GM21447 (cell line): Measurements from ENCODE around the gene SPACA4.

Experiments
- ATAC-seq: cut with Tn5 transposase; IDR thresholded peaks from one replicate; pipeline ENCODE4 v1.9.1; 2021; ENCODE audit not compliant: unreplicated experiment

The SPACA4 gene

DNA sequence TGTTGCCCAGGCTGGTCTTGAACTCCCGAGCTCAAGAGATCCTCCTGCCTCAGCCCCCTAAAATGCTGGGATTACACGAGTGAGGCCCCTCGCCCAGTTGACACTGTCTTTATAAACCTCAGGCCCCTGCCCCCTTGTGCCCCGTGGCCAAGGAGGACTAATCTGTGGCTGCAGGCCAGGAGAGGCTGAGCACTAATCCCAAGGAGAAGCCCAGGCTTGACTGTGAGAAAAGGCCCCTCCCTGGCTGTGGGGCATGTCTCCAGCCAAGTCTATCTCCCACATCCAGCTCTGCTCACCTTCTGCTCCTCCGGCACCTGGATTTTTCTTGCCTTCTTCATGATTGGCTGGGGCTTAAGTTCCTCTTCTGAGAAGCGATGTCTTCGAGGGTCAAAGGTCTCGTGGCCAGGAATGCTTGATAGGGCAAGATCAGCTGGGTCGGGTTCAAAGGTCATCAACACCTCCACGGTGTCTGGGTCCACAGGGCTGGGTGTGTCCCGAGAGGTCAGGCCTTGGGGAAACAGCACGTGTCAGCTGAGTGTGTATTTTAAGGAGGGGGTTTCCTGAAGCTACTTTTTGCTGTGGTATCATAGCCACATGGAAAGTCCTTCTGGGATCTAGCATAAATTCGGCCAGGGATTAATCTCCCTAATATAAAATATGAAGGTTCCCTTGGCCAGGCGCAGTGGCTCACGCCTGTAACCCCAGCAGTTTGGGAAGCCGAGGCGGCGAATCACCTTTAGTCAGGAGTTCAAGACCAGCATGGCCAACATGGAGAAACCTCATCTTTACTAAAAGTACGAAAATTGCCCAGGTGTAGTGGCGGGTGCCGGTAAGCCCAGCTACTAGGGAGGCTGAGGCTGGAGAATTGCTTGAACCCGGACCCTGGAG is 26.9 kb downstream of the SPACA4 start:
- ATAC-seq = no peak

DNA sequence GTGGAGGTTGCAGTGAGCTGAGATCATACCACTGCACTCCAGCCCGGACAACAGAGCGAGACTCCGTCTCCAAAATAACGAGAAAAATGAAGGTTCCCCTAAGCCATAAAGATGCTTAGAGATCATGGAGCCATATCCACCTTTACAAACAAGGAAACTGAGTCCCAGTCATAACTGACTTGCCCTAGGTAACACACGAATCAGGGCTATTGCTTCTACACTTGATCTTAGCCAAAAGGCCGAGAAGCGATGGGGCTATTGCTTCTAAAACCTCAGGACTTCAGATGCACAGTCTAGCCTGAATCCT is 27.4 kb downstream of the SPACA4 start:
- no peak for ATAC-seq

DNA sequence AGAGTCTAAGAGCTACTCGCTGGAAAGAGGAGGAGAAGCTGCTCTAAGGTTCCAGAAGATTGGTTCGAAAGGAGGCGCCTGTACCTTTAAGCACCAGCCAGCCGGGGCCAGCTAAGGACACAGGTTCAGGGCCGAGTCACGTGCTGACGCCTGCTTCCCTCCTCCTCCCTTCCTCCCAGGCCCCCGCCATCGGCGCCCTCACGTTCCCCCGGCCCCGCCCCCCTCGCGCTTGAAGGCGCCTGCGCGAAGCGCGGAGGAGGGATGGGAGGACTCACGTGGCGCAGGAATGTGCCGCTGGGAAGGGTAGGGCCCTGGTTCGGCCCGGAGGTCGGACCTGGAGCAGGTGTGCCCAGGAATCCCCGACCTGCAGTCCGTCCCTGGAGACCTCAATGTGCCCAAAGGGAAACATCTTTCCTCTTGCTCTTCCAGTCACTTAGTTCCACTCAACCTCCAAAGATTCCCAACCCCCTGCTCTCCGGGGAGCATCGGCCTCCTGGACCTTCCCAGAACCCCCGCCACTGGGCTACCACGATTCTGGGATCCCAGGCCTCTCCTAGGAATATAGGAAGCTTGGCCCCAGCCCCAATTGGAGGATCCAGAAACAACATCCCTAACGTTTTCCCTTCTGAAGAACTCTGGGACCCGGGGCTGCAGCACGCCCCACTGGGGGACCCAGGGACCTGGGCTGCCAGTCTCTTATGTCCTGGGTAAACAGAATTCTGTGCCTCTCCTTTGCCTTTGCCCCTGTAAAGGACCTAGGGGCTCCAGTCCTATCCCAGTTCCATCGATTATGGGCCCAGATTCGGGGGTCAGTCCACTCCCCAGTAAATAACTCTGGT is 28.1 kb downstream of the SPACA4 start:
- ATAC-seq = peak; percentile 23

DNA sequence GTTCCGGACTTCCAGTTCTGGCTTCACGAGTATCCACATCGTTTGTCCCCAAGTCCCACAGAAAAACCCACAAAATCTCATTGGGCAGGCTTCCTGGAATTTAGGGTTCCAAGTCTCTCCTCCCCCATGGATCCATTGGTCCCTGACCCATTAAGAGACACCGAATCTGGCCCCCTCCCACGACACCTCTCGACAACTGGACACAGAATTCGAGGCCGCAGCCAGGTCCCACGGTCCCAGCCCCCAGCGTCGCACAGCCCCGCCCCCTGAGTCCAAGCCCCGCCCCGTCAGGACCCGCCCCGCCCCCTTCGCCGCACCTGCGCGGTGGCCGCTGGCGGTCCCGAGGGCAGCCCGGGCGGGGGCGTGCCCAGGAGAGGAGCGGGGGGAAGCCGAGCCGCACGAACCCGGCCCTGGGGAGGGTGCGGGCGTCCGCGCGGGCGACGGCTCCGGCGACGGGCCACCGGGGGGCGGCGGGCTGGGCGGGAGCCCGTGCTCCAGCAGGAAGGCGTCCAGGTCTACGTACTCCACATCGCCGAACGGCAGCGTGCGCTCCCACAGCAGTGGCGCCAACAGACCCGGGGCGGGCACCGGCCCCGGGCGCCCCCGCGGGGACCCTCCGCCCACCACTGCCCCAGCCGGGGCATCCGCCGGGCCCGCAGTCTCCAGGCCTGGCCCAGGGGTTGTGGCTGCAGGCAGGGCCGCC is 28.9 kb downstream of the SPACA4 start:
- no peak for ATAC-seq

DNA sequence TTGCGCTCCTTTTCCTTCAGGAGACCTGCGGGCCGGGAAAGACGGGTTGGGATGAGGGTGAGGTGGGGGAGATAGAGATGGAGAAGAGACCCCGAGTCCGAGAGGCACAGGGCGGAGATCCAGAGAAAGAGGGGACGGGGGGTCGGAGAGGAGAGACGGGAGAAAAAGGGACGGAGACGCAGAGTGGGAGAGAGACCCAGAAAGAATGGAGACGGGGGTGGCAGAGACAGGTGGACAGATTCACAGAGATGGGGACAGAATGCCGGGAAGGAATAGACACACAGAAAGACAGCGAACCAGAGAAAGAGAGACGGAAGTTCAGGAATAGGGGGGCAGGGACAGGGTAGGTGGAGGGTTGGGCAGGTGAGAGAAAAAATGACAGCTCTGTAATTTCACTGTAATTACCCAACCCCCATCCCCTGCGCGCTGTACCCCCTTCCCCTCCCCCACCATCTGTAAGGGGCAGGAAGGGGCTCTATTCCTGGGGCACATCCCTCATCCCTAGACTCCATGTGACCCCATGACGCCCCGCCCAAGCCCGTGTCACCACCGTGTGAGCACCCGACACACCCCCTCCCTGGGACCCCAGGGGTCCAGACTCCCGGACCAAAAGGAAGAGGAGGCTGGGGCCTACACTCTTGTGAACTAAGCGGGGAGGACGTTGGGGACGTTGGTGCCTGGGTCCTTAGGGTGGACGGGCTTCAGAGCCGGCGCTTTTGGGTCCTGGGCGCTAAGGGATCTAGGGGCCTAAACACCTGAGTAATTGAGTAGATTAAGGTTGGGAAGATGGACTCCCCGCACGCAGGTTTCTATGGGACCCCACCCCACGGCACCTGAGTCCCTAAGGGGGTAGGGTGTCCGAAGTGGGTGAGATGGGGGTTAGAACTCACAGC is 29.7 kb downstream of the SPACA4 start:
- ATAC-seq = no peak

DNA sequence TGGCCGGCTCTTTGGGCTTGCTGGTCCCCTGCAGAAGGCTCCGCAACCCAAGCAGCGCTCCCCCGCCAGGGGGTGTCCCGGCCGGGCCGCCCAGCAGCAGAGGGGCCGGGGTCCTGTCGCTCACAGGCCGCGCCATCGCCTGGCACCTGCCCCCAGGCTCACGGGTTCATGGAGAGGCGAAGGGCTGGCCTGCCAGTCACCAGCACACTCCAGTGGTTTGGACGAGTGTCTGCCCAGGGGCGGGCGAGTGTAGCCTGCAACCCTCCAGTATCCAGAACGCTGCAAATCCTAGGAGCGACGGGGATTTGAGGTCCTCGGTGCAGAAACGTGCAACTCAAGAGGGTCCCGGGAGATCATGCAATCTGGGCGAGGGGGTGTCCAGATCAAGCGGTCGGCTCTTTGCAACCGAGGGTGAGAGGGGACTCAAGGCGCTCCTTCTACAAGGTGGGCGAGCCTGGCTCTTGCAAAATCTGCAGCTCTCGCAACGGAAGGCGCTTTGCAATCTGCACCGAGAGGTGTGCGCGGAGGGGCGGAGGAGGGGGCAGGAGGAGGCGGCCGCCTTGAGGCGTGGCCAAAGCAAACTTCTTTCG is 30.4 kb downstream of the SPACA4 start, which contains the start of gene DBP:
DBP (minus strand) TSS at position 521 of the 590 bp plus-strand sequence; CDS start at position 136, 385 bp downstream.
- no peak for ATAC-seq

DNA sequence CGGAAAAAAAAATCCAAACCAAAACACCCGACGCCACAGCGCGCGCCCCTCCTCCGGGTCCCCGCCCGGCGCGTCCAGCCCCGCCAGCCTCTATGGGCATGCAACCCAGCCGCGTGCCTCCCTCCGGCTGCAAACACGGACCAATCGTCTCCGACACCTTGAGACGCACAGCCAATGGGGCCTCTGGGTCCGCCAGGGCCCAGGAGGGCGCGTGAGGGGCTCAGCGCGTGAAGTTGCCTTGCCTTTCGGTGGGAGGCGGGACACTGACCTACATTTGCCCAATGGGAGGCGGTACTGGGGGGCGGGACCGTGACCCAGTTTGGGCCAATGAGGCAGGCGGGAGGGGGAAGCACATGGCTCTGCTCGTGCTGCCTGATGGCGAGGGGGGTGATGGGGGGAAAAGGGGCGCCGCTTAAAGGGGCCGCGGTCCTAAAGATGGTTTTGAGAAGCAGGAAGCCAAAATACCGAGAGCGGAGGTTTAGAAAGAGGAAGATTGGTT is 31.0 kb downstream of the SPACA4 start:
- peak; percentile 63 for ATAC-seq

DNA sequence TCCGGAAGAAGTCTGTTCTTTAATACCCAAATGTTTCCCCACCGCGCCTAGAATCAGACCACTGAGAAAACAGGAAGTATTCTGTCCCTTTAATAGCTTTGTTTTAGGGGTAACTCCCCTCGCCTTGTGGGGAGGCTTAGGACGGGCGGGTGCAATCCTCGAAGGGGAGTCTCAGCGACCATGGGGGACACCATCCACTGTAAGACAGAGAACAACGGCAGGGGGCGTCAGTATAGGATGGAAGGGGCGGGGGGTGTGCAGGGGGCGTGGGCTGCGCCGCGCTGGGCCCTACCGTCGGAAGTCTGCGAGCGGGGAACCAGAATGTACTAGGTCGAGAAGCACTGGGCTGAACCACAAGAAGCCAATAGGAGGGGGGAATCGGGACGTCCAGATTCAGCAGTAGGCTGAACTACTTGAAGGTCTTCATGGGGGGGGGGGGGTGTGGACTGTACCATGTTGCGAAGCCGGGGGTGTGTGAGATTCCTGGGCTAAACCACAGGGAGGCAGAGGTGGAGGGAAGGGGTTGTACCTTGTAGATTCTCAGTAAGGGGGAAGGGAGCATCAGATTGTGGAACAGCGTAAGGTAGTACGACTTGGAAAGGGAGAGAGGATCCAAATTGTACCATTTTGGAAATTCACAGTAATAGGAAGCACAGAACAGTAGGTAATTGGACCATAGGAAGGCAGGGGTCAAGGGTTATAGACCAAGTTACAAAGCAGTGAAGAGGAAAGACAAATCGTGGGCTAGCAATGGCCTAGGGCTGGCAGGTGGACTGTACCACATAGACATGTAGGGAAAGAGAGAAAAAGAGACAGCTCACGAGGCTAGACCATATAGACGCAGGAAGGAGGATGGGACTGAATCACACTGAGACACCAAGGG is 31.6 kb downstream of the SPACA4 start:
- peak; percentile 20 for ATAC-seq

DNA sequence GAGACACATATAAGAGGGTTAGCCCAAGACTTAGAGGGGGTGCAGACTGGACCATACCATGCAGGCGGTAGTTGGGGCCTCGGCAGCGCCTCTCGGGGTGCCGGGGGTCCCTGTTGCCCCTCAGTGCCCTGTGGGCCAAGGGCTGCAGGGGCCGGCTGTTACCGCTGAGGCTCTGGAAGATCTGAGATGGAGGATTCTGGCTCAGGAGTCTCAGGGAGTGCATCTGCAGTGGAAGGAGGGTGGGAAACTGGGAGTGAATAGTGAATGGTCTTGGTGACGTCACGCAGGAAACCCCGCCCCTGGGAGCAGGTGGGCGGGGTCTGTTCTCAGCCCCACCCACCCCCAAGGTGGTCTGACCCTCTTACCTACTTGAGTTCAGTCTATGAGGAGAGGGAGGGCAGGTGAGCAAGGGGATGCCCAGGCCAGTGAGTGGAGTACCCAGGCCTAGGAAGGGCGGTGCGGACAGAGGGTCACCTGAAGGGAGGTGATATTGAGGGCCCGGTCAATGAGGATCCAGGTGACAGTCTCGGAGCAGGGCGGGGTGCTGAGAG is 32.4 kb downstream of the SPACA4 start:
- ATAC-seq = no peak

DNA sequence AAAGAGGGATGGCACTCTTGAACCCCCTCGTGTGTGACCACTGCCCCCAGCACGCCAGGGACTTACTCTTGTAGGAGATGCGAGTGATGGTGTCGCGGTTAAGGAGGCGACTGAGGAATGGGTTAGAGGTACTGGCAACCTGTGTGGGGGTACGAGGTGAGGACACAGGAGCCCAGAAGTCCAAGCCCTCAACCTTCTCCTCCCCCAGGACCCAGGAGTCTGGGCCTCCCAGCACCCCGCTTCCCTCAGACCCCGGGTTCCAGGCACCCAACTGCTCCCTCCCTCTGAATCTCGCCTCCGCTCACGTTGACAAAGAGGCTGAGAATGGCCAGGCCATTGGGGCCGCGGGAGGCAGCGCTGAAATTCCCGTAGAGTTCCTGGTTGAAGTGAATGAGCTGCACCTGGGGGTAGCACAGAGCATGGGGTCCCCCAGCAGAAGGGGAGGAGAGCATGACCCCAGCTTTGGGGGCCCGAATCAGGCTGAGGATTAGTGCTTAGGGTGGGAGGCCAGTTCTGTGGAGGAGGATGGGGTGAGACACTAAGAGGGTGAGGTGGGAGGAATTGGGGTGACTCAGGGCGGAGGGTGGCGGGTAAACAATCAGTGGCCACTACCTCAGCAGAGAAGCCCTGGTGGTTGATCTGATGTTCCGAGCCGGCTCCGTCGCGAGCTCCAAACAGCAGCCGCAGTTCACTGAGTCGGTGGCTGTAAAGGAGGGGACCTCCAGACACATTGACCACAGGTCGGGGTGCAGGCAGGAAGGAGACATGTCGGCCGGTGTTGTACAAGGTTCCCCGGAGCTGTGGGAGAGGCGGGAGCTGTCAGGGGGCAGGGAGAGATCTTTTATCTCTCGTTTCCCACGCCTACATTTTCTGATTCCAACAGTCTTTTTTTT is 33.2 kb downstream of the SPACA4 start:
- no peak for ATAC-seq

DNA sequence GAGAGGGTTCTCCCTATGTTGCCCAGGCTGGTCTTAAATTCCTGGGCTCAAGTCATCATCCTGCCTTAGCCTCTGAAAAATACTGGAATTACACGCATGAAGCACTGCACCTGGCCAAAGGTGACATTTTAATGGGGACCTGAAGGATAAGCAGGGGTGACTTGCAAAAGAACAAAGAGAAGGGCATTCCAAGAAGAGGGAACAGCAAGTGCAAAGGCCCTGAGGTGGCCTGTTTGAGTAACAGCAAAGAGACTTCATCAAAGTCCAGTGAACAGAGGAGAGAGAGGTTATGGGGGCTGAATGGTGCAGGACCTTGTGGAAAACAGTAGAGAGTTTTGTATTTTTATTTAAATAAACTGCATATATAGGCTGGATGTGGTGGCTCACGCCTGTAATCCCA is 35.3 kb downstream of the SPACA4 start:
- ATAC-seq = no peak

DNA sequence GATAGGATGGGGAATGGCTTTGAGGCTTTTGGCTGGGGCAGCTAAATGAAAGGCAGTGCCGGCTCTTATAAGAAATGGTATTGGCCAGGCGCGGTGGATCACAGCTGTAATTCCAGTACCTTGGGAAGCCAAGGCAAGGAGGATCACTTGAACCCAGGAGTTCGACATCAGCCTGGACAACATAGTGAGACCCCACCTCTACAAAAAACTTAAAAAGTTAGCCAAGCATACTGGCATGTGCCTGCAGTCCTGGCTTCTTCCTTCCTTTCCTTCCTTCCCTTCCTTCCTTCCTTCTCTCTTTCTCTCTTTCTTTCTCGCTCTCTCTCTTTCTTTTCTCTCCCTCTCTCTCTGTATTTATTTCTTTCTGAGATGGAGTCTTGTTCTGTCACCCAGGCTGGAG is 36.3 kb downstream of the SPACA4 start:
- no peak for ATAC-seq

DNA sequence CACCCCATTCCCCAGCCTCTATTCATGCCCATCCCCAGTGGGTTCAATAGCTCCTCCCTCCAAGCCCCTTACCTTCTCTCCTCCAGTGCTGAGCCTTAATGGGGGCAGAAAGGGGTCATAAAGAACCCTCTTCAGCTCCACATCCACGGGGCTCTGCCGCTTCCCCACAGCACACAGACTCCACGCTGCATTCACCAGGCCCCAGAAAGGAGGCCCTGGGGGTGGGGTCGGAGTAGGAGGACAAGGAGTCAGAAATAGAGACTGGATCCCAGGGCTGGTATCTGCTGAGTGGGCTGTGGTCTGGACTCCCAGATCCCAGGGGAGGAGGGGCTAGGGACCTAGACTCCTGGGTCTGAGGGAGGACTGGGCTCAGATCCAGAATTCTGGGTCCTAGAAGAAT is 37.8 kb downstream of the SPACA4 start:
- ATAC-seq = no peak

DNA sequence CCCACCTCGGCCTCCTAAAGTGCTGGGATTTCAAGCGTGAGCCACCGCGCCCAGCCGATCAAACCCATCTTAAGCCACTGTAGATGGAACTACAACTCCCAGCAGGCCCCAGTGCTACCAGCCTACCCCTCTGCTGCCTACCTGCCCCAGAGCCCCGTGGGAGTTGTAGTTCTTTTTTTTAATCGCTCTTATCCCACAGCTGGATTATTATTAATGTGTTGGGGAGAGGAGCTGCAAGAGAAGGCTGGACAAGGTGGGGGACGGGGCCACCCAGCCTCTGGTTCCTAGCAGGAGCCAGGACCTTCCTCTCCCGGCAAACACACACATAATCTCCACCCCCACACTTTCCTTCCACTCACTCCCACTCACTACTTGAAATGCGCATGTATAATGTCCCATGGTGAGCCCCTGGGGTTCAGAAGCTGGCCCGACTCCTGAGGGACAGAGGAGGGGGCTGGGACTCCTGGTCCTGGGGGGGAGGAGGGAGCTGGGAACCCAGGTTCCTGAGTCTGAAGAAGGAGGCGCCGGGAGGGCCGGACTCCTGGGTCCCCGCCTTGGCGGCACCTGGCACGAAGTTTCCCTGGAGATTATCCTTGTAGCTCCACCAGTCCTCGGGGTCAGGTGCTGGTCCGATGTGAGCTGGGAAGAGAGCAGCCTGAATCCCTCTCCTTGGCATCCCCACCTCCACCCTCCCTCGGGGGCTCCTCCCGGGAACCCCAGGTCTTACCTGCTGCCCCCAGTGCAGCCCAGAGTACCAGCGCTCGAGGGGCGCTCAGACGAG is 38.5 kb downstream of the SPACA4 start:
- no peak for ATAC-seq

DNA sequence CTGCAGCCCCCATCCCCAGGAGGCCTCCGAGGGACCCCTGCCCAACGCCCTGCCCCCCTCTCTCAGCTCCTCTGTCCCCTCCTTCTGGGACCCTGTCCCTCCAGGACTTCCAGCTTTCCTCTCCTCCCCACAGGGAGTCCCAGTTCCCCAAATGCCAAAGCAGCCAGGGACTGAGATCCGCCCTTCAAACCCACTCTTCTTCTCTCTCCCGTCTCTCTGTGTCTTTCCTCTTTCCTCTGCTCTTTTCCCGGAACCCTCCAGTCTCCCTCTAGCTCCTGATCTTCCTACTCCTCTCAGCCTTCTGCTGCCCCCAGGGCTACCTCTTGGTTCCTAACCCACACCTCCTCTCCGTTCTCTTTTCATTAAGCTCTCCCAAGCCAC is 39.1 kb downstream of the SPACA4 start:
- ATAC-seq = no peak

DNA sequence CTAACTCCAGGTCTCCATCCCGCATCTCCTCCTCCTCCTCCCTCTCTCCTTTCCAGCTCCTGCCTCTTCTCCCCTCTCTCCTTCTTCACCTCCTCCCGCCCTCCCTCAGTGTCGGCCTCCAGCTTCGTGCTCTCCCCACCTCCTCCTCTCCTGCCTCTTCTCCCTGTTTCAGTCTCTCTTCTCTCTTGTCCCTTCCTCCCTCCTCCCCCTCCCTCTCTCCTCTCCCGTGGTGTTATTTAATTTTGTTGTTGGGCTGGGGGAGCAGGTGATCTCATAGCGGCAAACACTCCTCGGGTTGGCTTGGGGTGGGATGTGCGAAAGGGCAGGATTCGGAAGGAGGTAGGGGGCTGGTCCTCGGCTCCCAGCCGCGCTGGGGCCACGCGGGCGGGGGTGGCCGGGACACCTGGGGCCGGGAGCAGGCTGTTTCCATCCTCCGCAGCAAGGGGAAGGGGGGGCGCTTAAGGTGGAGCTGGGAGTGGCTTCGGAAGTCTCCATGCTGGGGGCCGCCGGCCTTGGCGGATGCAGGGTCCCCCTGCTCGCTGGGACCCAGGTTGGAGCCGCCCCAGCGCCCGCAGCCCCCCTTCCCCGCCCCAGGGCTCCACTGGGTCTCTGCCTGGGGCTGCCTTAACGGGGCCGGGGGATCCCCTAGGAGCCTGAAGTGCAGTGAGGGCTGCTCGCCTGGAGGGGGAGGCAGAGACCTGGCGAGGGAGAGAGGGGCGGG is 39.6 kb downstream of the SPACA4 start, which contains the start of gene CA11:
CA11 (minus strand) TSS at position 187 of the 721 bp plus-strand sequence. CDS start 555 bp downstream, outside the sequence.
- ATAC-seq = peak; percentile 62
